ENCODE measurements around the gene BMF. TPM values are rescaled to one million over a fixed set of nuclear protein-coding genes. Genes with fewer than 3 reads are reported as not detected.

BMF gene
- total and polyA plus RNA-seq, 4 donors: 0.63 to 10.2 (median 4.0) TPM

GRCh38 chr15:40137303-40138200 is 28.9 kb upstream of the BMF start:
- TF ChIP-seq YY1 (IDR thresholded peaks at IDR 0.05) (no peak), HNF4G (IDR thresholded peaks at IDR 0.05) (no peak), JUND (IDR thresholded peaks at IDR 0.05) (no peak), RXRA (IDR thresholded peaks at IDR 0.05) (no peak), ATF3 (IDR thresholded peaks at IDR 0.05) (no peak), RAD21 (IDR thresholded peaks at IDR 0.05) (no peak), HNF4A (conservative IDR thresholded peaks at IDR 0.05) (no peak), FOXA2 (IDR thresholded peaks at IDR 0.05) (no peak), CTCF (IDR thresholded peaks at IDR 0.05; ENCODE audit: low read depth, low read length, missing input control) (no peak), NR2F2 (IDR thresholded peaks at IDR 0.05) (no peak), SP1 (IDR thresholded peaks at IDR 0.05) (no peak), ZBTB33 (IDR thresholded peaks at IDR 0.05) (no peak), MAX (IDR thresholded peaks at IDR 0.05) (no peak), TAF1 (conservative IDR thresholded peaks at IDR 0.05) (no peak), GABPA (IDR thresholded peaks at IDR 0.05 in 1 of 2, conservative IDR thresholded peaks at IDR 0.05 in 1 of 2) (no peak), EGR1 (IDR thresholded peaks at IDR 0.05; ENCODE audit: low read depth in 2 of 2) (no peak), REST (IDR thresholded peaks at IDR 0.05) (no peak), FOXA1 (IDR thresholded peaks at IDR 0.05) (no peak)
- Histone ChIP-seq H3K36me3 (ENCODE audit: control insufficient read depth in 4 of 4, insufficient read depth in 3 of 4, low read depth in 1 of 4, low read length in 3 of 4) (no peaks in the 10 kb centered on the region), H3K4me1 (ENCODE audit: control insufficient read depth in 4 of 4, insufficient read depth in 4 of 4, low read length in 3 of 4) (peaks cover 1 to 8% (median 7%) of the 10 kb centered on the region in 4 donors), H3K9me3 (ENCODE audit: control insufficient read depth in 4 of 4, low read length in 3 of 4) (no peaks in the 10 kb centered on the region), H3K4me3 (ENCODE audit: low read depth in 1 of 3, low read length in 3 of 3) (no peak overlapping the region), H3K27ac (ENCODE audit: low read depth in 1 of 2, low read length in 2 of 2) (no peak overlapping the region), H3K27me3 (ENCODE audit: control insufficient read depth in 4 of 4, insufficient read depth in 4 of 4, low read length in 3 of 4) (no peaks in the 10 kb centered on the region), H3K9ac (ENCODE audit: low read depth in 1 of 2, low read length in 2 of 2) (no peak overlapping the region)
- 93% methylated on average over 11 of the region's 11 CpGs for WGBS
- no peak for DNase-seq (ENCODE audit: low spot score)
